KMS-11 (cell line): ENCODE measurements around the gene DUSP8.
"Not testable (repeated sequence)": the region's sequence is repeated elsewhere in the genome, so short reads cannot be mapped to it uniquely, and the experiment has no call there.

Experiments
- H2AFZ ChIP-seq: fragments of 200-600 bp; sonication (generic); 2 replicates; pipeline ENCODE4 v1.6.1; 2016; ENCODE audit warnings: antibody characterized with exemption, mixed run types, low read depth
- H3K27ac ChIP-seq: fragments of 200-600 bp; sonication (generic); 2 replicates; pipeline ENCODE4 v1.6.1; 2016; ENCODE audit warnings: mild to moderate bottlenecking, mixed run types
- H3K27me3 ChIP-seq: fragments of 200-600 bp; sonication (generic); 2 replicates; pipeline ENCODE4 v1.6.1; 2017; ENCODE audit warnings: mild to moderate bottlenecking, low read depth, mixed run types, moderate library complexity; ENCODE audit not compliant: insufficient read depth
- H3K36me3 ChIP-seq: fragments of 200-600 bp; sonication (generic); 2 replicates; pipeline ENCODE4 v1.6.1; 2017; ENCODE audit warnings: mild to moderate bottlenecking, mixed run types; ENCODE audit not compliant: insufficient read depth
- H3K4me1 ChIP-seq: fragments of 200-600 bp; sonication (generic); 2 replicates; pipeline ENCODE4 v1.6.1; 2016; ENCODE audit warnings: mild to moderate bottlenecking, low read depth, mixed run types; ENCODE audit not compliant: poor library complexity, severe bottlenecking
- H3K4me2 ChIP-seq: fragments of 200-600 bp; sonication (generic); 2 replicates; pipeline ENCODE4 v1.7.0; 2016; ENCODE audit warnings: mild to moderate bottlenecking, mixed run types
- H3K4me3 ChIP-seq: fragments of 200-600 bp; sonication (generic); IDR thresholded peaks from 2 replicates; pipeline ENCODE4 v1.6.1; 2017; ENCODE audit warnings: low read depth, low read length, mixed read lengths; ENCODE audit not compliant: insufficient read depth
- H3K79me2 ChIP-seq: fragments of 200-600 bp; sonication (generic); 2 replicates; pipeline ENCODE4 v1.6.1; 2016; ENCODE audit warnings: low read depth, mixed run types; ENCODE audit not compliant: insufficient read depth
- H3K9ac ChIP-seq: fragments of 200-600 bp; sonication (generic); 2 replicates; pipeline ENCODE4 v1.6.1; 2016; ENCODE audit warnings: mild to moderate bottlenecking, mixed run types
- H4K20me1 ChIP-seq: fragments of 200-600 bp; sonication (generic); 2 replicates; pipeline ENCODE4 v1.6.1; 2016; ENCODE audit warnings: mild to moderate bottlenecking, mixed run types; ENCODE audit not compliant: insufficient read depth
- TF ChIP-seq, protein P1 (sequence below): fragments of 200-600 bp; sonication (generic); conservative IDR thresholded peaks from 2 replicates; pipeline ENCODE4 v1.6.1; 2017; ENCODE audit warnings: low read depth, mild to moderate bottlenecking, antibody characterized with exemption, low read length, moderate library complexity, mixed read lengths

DUSP8 gene

DNA sequence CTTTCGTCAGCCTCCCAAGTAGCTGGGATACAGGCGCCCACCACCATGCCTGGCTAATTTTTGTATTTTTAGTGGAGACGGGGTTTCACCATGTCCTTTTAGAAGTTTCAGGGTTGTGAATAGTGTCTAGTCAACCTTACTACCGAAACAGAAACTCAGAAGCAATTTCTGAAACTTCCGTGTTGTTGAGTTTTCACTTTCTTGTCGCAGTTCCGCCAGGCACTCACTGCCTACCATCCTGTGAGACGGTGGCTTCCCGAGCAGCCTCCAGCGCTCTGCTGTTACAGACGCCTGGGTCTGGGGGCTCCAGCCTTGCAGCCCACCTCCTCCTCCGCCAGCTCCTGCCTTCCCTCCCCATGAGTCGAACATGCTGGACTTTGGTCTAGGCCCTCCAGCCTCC is 33.9 kb upstream of the DUSP8 start:
- not testable (repeated sequence) for H3K4me2 ChIP-seq, H3K36me3 ChIP-seq, H3K4me1 ChIP-seq, H3K27ac ChIP-seq, H3K9ac ChIP-seq, H2AFZ ChIP-seq, H4K20me1 ChIP-seq, H3K4me3 ChIP-seq, H3K79me2 ChIP-seq
- peaks cover 86% of the 10 kb centered on the region for H3K27me3 ChIP-seq

DNA sequence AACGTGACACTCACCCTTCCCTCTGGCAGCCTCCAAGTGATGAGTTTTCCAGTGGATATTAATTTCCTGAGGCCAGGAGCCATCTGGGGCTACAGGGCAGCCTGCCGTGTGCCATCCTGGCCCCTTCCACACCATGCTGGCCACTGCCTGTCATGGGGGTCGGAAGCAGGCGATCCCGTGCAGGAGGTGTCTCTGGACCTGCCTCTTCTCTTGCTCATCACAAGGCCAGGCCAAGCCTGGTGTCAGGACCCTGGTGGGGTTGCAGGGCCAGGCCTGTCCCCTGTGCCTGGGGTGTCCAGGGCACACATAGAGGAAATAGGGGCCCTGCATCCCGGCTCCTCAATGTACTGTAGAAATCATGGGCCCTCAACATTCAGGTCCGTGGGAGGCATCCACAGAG is 32.6 kb upstream of the DUSP8 start:
- Histone ChIP-seq H2AFZ (no peak overlapping the region), H3K4me1 (peaks cover 8% of the 10 kb centered on the region), H3K79me2 (no peaks in the 10 kb centered on the region), H3K9ac (no peak overlapping the region), H3K27me3 (peaks cover 89% of the 10 kb centered on the region), H3K4me2 (no peak overlapping the region), H3K36me3 (no peaks in the 10 kb centered on the region), H3K27ac (no peak overlapping the region), H3K4me3 (no peak overlapping the region), H4K20me1 (no peaks in the 10 kb centered on the region)
- TF ChIP-seq, protein P1, sequence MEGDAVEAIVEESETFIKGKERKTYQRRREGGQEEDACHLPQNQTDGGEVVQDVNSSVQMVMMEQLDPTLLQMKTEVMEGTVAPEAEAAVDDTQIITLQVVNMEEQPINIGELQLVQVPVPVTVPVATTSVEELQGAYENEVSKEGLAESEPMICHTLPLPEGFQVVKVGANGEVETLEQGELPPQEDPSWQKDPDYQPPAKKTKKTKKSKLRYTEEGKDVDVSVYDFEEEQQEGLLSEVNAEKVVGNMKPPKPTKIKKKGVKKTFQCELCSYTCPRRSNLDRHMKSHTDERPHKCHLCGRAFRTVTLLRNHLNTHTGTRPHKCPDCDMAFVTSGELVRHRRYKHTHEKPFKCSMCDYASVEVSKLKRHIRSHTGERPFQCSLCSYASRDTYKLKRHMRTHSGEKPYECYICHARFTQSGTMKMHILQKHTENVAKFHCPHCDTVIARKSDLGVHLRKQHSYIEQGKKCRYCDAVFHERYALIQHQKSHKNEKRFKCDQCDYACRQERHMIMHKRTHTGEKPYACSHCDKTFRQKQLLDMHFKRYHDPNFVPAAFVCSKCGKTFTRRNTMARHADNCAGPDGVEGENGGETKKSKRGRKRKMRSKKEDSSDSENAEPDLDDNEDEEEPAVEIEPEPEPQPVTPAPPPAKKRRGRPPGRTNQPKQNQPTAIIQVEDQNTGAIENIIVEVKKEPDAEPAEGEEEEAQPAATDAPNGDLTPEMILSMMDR: no peak

DNA sequence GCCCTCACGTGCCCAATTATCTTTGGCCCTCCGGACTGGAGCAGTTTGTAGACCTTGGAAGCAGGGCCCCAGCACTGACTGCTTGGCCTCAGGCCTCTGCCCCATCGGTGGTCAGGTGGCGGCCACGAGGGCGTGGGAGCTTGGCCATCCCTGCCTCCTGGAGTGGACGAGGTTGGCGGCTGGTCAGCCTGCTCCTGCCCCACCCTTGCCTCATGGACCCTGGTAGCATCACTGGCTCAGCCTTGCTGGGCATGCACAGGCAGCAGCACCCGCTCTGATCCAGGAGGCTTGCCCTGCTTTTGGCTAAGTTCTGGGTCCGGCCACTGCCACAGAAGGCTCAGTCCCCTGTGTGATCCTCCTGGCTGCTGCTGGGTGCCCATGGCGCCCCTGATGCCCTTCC is 32.1 kb upstream of the DUSP8 start:
- no peak overlapping the region for H3K4me2 ChIP-seq
- TF ChIP-seq, protein P1: no peak
- peaks cover 88% of the 10 kb centered on the region for H3K27me3 ChIP-seq
- H3K4me3 ChIP-seq: no peak overlapping the region
- H3K4me1 ChIP-seq: peaks cover 8% of the 10 kb centered on the region
- no peaks in the 10 kb centered on the region for H3K79me2 ChIP-seq
- H4K20me1 ChIP-seq: no peaks in the 10 kb centered on the region
- no peaks in the 10 kb centered on the region for H3K36me3 ChIP-seq
- H3K27ac ChIP-seq: no peak overlapping the region
- H3K9ac ChIP-seq: no peak overlapping the region
- H2AFZ ChIP-seq: no peak overlapping the region

GRCh38 chr11:1603629-1604028 is 31.6 kb upstream of the DUSP8 start:
- Histone ChIP-seq H3K27me3 (peaks cover 88% of the 10 kb centered on the region), H4K20me1 (no peaks in the 10 kb centered on the region), H2AFZ (no peak overlapping the region), H3K79me2 (no peaks in the 10 kb centered on the region), H3K9ac (no peak overlapping the region), H3K27ac (no peak overlapping the region), H3K36me3 (no peaks in the 10 kb centered on the region), H3K4me1 (peaks cover 8% of the 10 kb centered on the region), H3K4me3 (no peak overlapping the region), H3K4me2 (no peak overlapping the region)
- TF ChIP-seq, protein P1: no peak

- not testable (repeated sequence) for H3K36me3 ChIP-seq, H3K9ac ChIP-seq, H3K4me1 ChIP-seq, H3K4me2 ChIP-seq, H3K4me3 ChIP-seq, H3K27ac ChIP-seq, H3K79me2 ChIP-seq, H4K20me1 ChIP-seq, H2AFZ ChIP-seq
- H3K27me3 ChIP-seq: peaks cover 84% of the 10 kb centered on the region
Measured at GRCh38 chr11:1601663-1602062, 29.6 kb upstream of the DUSP8 start.
